HEK293 (cell line): ENCODE results near the gene ACAD8.

Source experiments
- CTCF ChIP-seq: fragments of 450-650 bp; formaldehyde crosslinking; IDR thresholded peaks from 2 replicates; pipeline ENCODE4 v1.5.1; 2016; ENCODE audit warnings: missing biosample characterization, missing genetic modification characterization
- HIC1 ChIP-seq: fragments of 450-650 bp; formaldehyde crosslinking; IDR thresholded peaks from 2 replicates; pipeline ENCODE4 v1.5.1; 2016; ENCODE audit warnings: missing biosample characterization, missing genetic modification characterization
- INSM2 ChIP-seq: fragments of 450-650 bp; formaldehyde crosslinking; IDR thresholded peaks from 2 replicates; pipeline ENCODE4 v1.5.1; 2016; ENCODE audit warnings: missing biosample characterization, missing genetic modification characterization
- SALL2 ChIP-seq: fragments of 450-650 bp; formaldehyde crosslinking; IDR thresholded peaks from 2 replicates; pipeline ENCODE4 v1.5.0; 2017; ENCODE audit warnings: missing biosample characterization, mild to moderate bottlenecking, missing genetic modification characterization, borderline replicate concordance
- ZBTB11 ChIP-seq: fragments of 450-650 bp; formaldehyde crosslinking; conservative IDR thresholded peaks from 2 replicates; pipeline ENCODE4 v1.5.1; 2016; ENCODE audit warnings: low read depth, missing biosample characterization, missing genetic modification characterization
- ZBTB21 ChIP-seq: fragments of 450-650 bp; formaldehyde crosslinking; IDR thresholded peaks from 2 replicates; pipeline ENCODE4 v1.5.1; 2017; ENCODE audit warnings: missing biosample characterization, missing genetic modification characterization
- ZBTB7A ChIP-seq: fragments of 450-650 bp; formaldehyde crosslinking; IDR thresholded peaks from 2 replicates; pipeline ENCODE4 v1.5.1; 2016; ENCODE audit warnings: low read depth, missing biosample characterization, missing genetic modification characterization
- ZNF138 ChIP-seq: fragments of 450-650 bp; formaldehyde crosslinking; IDR thresholded peaks from 2 replicates; pipeline ENCODE4 v1.5.1; 2016; ENCODE audit warnings: missing biosample characterization, missing genetic modification characterization, borderline replicate concordance
- ZNF174 ChIP-seq: fragments of 450-650 bp; formaldehyde crosslinking; IDR thresholded peaks from 2 replicates; pipeline ENCODE4 v1.5.0; 2017; ENCODE audit warnings: missing biosample characterization, mild to moderate bottlenecking, missing genetic modification characterization
- ZNF24 ChIP-seq: fragments of 450-650 bp; formaldehyde crosslinking; IDR thresholded peaks from 2 replicates; pipeline ENCODE4 v1.5.1; 2016; ENCODE audit warnings: missing biosample characterization, missing genetic modification characterization
- ZNF510 ChIP-seq: fragments of 450-650 bp; formaldehyde crosslinking; IDR thresholded peaks from 2 replicates; pipeline ENCODE4 v1.5.1; 2018; ENCODE audit warnings: mild to moderate bottlenecking, missing genetic modification characterization, missing biosample characterization; ENCODE audit not compliant: insufficient replicate concordance
- ZNF704 ChIP-seq: fragments of 450-650 bp; formaldehyde crosslinking; IDR thresholded peaks from 2 replicates; pipeline ENCODE4 v1.5.1; 2016; ENCODE audit warnings: missing biosample characterization, missing genetic modification characterization

- TF ChIP-seq ZNF704 (tag by site-specific recombination) (no peak), ZBTB7A (tag by site-specific recombination) (no peak), ZNF138 (tag by site-specific recombination) (no peak), SALL2 (tag by site-specific recombination) (no peak), HIC1 (tag by site-specific recombination) (no peak), ZBTB11 (tag by site-specific recombination) (no peak), CTCF (no peak), ZBTB21 (tag by site-specific recombination) (no peak), ZNF24 (tag by site-specific recombination) (no peak), INSM2 (tag by site-specific recombination) (no peak), ZNF510 (tag by site-specific recombination) (no peak), ZNF174 (no peak)
Observed at GRCh38 chr11:134215836-134216235, 37.5 kb upstream of the ACAD8 start.
